PFSK-1 (cell line): Measurements from ENCODE around the gene SLC44A2.

Experiments
- FOXP2 ChIP-seq: optimal IDR thresholded peaks from 2 replicates; pipeline ENCODE3; 2011; ENCODE audit warnings: borderline replicate concordance, control low read depth, inconsistent platforms; ENCODE audit not compliant: insufficient read depth; ENCODE audit errors: extremely low read length, extremely low read depth
- POLR2AphosphoS5 ChIP-seq: IDR thresholded peaks from 2 replicates; pipeline ENCODE4 v1.6.1; 2012; ENCODE audit warnings: low read depth, mild to moderate bottlenecking, control low read depth, low read length, moderate library complexity
- SIN3A ChIP-seq: IDR thresholded peaks from 2 replicates; pipeline ENCODE4 v1.6.1; 2012; ENCODE audit warnings: mild to moderate bottlenecking, low read length, moderate library complexity, borderline replicate concordance; ENCODE audit not compliant: insufficient read depth
- TAF1 ChIP-seq: IDR thresholded peaks from 2 replicates; pipeline ENCODE4 v1.6.1; 2012; ENCODE audit warnings: low read length, control low read depth, borderline replicate concordance; ENCODE audit not compliant: insufficient read depth
- TF ChIP-seq, protein P1 (sequence below), 2 experiments: IDR thresholded peaks; 2 replicates each; pipeline versions ENCODE4 v1.6.1 to v1.8.0; 2011 to 2012; ENCODE audit warnings: low read depth in 2 of 2, low read length in 2 of 2, control low read depth in 1 of 2, inconsistent platforms in 1 of 2, mild to moderate bottlenecking in 1 of 2, moderate library complexity in 1 of 2; ENCODE audit not compliant: insufficient read depth in 1 of 2

SLC44A2 gene

DNA sequence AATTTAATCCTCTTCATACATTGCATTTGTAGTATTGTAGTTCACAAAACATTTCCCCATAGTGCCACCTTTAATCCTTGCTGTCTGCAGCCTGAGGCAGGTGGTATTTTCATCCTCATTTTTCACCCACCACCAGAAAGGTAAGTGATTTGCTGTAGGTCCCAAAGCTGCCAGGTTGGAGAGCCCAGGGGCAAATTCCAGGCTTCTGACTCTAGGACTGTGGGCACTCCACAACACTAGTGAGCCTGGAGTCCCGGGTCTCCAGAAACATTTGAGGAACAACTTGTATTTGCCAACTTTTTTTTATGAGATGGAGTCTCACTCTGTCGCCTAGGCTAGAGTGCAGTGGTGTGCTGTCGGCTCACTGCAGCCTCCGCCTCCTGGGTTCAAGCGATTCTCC, 35.0 kb downstream of the SLC44A2 start:
- TF ChIP-seq FOXP2 (no peak), POLR2AphosphoS5 (no peak), TAF1 (no peak), SIN3A (no peak)
- TF ChIP-seq, protein P1, sequence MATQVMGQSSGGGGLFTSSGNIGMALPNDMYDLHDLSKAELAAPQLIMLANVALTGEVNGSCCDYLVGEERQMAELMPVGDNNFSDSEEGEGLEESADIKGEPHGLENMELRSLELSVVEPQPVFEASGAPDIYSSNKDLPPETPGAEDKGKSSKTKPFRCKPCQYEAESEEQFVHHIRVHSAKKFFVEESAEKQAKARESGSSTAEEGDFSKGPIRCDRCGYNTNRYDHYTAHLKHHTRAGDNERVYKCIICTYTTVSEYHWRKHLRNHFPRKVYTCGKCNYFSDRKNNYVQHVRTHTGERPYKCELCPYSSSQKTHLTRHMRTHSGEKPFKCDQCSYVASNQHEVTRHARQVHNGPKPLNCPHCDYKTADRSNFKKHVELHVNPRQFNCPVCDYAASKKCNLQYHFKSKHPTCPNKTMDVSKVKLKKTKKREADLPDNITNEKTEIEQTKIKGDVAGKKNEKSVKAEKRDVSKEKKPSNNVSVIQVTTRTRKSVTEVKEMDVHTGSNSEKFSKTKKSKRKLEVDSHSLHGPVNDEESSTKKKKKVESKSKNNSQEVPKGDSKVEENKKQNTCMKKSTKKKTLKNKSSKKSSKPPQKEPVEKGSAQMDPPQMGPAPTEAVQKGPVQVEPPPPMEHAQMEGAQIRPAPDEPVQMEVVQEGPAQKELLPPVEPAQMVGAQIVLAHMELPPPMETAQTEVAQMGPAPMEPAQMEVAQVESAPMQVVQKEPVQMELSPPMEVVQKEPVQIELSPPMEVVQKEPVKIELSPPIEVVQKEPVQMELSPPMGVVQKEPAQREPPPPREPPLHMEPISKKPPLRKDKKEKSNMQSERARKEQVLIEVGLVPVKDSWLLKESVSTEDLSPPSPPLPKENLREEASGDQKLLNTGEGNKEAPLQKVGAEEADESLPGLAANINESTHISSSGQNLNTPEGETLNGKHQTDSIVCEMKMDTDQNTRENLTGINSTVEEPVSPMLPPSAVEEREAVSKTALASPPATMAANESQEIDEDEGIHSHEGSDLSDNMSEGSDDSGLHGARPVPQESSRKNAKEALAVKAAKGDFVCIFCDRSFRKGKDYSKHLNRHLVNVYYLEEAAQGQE (IDR thresholded peaks at IDR 0.05; ENCODE audit: insufficient read depth in 1 of 2, low read depth in 2 of 2, low read length in 2 of 2) = no peak

DNA sequence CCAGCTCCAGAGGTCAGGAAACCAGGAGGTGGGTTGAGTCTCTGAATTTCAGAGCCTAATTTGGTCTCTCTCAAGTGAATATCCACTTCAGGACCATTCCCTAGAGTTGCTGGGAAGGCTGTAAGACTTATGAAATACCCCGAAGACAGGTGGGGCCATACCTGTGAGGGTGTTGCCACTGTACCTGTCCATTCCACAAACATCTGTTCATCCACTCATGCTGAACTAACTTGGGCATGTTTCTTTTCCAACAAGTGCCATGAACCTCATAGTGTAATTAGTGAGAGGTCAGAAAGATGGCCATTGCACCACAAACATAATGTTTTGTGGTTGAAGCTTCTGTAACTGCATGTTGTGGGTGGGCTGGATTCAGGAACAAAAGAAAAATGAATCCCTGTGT, 36.6 kb downstream of the SLC44A2 start:
- TF ChIP-seq POLR2AphosphoS5 = no peak
- TF ChIP-seq, protein P1 (IDR thresholded peaks at IDR 0.05; ENCODE audit: insufficient read depth in 1 of 2, low read depth in 2 of 2, low read length in 2 of 2) = no peak
- no peak for TF ChIP-seq FOXP2
- no peak for TF ChIP-seq TAF1
- TF ChIP-seq SIN3A = no peak

DNA sequence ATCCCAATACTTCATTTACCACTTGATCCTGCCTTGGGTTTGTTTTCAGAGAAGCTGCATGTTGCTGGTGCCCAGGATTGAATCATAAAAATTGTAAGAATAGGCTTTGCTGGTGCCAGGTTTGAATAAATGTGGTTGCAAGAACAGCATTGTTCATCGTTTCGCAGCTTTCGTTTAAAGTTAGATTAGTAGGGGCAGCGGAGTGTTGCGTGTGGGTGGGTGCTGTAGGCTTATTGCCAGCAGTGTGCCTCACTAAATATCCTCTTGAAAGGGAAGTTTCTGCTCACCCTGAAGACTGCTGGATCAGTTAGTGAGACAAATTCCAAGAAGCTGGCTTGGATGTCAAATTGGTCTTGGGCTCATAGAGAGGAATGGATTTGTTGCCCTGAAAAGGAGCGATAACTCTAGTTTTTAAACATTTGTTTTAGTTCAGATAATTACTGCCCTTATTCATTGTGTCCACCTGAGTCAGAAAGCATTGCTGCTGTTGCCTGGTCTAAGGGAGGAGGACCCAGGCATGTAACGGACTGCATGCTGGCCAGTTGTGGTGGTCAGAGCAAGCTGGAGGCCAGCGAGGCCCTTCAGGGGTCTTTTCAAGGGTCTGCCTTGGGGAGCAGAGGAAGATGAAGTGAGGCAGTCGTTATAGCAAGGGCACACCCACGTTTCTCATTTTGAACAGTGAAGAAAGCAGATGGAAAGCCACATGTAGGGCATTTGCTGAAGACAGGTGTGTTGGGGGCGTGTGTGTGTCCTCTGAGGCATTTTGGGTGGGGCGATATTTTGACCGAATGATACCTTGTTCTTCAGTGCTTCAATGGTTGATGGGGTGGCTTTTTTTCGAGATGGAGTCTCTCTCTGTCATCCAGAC, 37.3 kb downstream of the SLC44A2 start:
- TF ChIP-seq, protein P1 (IDR thresholded peaks at IDR 0.05; ENCODE audit: insufficient read depth in 1 of 2, low read depth in 2 of 2, low read length in 2 of 2) = no peak
- no peak for TF ChIP-seq FOXP2
- TF ChIP-seq TAF1 = no peak
- no peak for TF ChIP-seq SIN3A
- no peak for TF ChIP-seq POLR2AphosphoS5

DNA sequence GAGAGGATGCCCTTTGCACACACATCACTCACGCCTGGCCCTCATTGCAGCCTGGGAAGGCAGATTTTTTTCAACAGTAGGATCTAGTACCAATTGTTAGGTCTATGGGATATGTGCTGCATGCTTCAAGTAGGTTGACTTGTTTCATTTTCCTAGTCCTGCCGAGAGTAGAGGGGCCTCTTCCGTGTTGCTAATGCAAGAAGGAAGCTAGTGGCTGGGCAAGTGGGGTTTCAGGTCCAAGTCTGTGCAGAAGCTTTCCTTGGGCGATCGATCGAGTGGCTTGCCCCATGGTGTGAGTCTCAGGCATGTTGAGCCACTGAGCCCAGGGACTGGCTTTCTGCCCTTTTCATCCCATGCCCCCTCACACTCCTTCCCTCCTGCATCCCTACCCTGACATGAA, 42.5 kb downstream of the SLC44A2 start:
- TF ChIP-seq SIN3A (no peak), TAF1 (no peak), FOXP2 (no peak), POLR2AphosphoS5 (no peak)
- TF ChIP-seq, protein P1 (IDR thresholded peaks at IDR 0.05; ENCODE audit: insufficient read depth in 1 of 2, low read depth in 2 of 2, low read length in 2 of 2) = no peak

DNA sequence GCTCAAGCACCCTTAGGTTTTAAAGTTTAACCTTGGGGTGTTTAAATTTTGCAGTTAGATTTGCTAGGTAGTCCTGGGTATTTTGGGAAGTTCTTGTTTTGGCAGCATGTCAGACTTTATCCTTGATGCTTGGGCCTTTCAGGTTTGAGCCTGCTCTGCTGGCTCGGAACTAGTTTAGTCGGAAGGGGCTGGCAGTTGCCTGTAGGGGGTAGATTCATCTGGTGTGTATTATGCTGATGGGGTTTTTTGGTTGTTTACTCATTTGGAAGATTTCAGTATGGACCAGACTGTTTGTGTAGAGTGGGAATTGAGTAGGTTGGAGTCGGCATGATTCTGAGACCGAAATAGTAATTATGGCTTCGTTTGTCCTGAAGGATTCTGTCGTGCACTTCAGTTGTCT, 43.9 kb downstream of the SLC44A2 start:
- TF ChIP-seq SIN3A = no peak
- TF ChIP-seq, protein P1 (IDR thresholded peaks at IDR 0.05; ENCODE audit: insufficient read depth in 1 of 2, low read depth in 2 of 2, low read length in 2 of 2) = no peak
- no peak for TF ChIP-seq FOXP2
- TF ChIP-seq POLR2AphosphoS5 = no peak
- no peak for TF ChIP-seq TAF1
